Stimulated activated CD4-positive, alpha-beta T cell treated with anti-CD3 and anti-CD28 coated beads, Interleukin-1b, Interleukin-23, amount 100 ng/mL, for 48 hours (primary cell): ENCODE measurements around the gene ADH7.
"Not testable (repeated sequence)": the region's sequence is repeated elsewhere in the genome, so short reads cannot be mapped to it uniquely, and the experiment has no call there.

ENCODE experiments used
- DNase-seq: peaks from one replicate; pipeline ENCODE4 v3.0.0-alpha.2; 2020

The ADH7 gene

GRCh38 chr4:99414902-99415301, 20.2 kb downstream of the ADH7 start:
- not testable (repeated sequence) for DNase-seq

DNA sequence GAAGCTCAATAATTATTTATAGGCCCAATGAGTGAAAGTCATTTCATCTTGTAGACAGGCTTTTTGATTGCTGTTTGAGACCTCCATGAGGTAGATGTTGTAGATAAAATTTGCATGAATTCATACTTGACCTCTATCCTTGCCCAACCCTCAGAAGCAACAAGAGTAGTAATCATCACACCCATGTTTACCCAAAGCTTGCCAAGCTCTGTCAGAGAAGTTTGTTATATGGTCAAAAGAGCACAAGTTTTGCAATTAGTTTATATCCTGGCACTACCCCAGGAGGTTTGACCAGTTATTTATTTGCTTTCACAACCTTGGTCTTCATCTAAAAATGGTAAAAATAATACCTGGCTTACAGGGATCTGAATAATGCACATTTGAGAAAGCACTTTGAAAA, 20.7 kb downstream of the ADH7 start:
- no peak for DNase-seq

DNA sequence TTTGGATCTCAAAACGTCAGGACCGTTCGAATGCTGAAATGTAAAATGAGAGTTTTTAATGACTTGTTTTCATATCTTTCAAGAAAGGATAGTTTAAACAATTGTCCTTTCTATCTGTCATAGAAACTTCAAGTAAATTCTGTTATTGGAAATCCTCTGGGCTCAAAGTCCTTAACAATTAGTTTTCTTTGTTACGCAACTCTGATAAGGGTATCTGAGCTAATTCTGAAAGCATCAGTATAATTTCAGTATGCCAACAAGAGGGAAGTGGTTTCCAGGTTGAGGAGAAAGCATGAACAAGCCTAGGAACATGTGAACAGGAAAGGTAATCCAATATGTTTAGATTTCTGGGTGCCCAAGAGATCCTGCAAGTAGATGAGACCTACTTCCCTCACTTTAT, 22.0 kb downstream of the ADH7 start:
- no peak for DNase-seq

GRCh38 chr4:99411041-99411440, 24.1 kb downstream of the ADH7 start:
- DNase-seq = no peak

DNA sequence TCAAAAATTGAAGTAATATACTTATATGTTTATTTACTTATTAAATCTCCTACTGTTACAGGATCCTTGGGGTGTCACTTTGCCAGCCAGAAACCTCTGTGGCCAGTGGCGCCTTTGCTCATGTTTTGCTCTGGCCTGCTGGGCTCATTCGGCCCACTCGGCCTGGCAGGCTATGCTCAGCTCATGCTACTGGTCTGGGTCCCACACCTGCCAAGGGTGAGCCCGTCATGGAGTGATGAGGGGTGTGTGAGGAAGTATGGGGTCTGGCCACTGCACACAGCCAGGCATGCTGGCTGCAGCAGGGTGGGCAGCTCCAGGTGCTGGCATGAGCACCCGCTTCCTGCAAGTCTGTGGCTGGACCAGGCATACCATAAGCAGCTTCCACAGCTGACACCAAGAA, 25.1 kb downstream of the ADH7 start:
- no peak for DNase-seq

DNA sequence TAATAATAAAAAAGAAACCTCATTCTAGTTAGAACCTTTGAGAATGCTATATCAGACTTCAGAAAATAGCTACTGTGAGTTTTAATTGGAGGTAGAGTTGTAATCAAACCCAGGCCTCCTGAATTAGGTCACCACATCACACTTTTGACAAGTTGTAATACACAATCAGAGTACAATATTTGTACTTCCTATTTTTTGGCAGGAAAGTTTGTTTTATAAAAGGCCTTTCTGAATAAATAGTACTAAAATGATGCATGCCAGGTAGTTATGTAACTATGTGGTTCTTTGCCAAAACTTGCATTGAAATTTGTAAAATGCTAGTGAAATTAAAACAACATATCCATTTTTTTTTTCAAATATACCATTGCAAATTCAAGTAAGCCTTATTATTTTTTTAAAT, 26.8 kb downstream of the ADH7 start:
- DNase-seq = no peak

- peak; percentile 47 for DNase-seq
Observed at GRCh38 chr4:99405433-99406115, 29.6 kb downstream of the ADH7 start.

- DNase-seq = no peak
Observed at GRCh38 chr4:99404595-99405287, 30.4 kb downstream of the ADH7 start.

DNA sequence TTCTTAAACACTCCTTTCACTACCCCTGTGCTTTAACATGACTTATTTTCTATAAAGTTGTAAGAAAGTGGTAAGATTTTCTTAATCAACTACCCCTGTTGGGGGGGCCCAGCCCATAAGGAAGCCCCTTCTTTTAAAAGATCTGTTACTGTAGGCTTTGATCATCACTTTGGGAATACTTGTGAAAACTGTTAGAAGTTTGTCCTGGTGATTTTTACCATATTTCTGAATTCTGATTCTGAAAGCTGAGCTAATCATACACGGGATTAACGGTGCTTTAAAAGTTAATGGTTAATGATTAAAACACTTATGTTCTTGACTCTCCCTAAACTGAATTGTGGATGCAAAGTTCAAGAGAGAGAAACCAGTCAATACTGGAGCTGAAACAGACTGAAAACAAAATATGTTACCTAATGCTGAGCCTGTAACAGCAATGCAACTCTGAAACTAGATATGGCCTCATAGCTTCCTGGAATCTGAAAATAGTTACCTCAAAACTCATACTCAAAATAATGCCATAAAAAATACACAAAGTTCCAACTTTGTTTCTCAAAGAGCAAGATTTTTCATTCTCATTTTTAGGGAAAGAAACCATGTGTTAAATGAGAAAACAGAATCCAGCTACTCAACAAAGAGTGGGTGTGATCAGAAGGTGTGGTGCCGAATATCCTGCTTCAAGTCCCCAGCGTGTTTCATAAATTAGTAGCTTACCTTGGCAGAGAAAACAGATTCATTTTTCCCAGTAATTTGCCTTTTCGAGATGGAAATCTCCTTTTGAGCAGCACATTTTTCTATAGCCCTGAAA, 31.6 kb downstream of the ADH7 start:
- no peak for DNase-seq

- no peak for DNase-seq
Observed at GRCh38 chr4:99402765-99403164, 32.4 kb downstream of the ADH7 start.

DNA sequence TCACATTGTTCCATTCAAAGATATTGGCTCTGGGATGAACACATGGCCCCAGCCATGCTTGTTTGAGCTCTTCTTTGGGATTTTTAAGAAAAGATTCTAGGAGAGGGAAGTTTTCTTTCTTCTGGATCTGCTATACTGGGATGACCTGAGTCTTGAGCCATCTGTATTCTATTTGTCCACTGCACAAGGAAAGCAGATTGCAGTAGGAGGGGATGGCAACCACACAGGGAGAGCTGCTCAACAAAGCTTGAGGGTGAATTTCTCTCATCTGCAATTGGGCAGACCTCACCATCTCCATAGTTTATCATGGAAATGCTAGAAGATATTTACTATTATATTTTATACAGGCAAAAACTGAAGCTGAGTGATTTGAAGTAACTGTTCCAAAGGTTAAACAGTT, 34.3 kb downstream of the ADH7 start:
- DNase-seq = no peak

DNA sequence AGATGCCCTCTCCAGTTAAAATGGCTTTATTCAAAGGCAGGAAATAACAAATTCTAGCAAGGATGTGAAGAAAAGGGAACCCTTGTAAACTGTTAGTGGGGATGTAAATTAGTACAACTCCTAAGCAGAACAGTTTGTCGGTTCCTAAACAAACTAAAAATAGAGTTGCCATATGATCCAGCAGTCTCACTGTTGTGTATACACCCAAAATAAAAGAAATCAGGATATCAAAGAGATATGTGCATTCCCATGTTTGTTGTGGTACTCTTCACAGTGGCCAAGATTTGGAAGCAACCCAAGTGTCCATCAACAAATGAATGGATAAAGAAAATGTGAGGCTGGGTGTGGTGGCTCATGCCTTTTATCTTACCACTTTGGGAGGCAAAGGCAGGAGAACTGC, 36.1 kb downstream of the ADH7 start:
- DNase-seq = no peak

GRCh38 chr4:99395595-99396364, 39.4 kb downstream of the ADH7 start:
- DNase-seq = no peak

DNA sequence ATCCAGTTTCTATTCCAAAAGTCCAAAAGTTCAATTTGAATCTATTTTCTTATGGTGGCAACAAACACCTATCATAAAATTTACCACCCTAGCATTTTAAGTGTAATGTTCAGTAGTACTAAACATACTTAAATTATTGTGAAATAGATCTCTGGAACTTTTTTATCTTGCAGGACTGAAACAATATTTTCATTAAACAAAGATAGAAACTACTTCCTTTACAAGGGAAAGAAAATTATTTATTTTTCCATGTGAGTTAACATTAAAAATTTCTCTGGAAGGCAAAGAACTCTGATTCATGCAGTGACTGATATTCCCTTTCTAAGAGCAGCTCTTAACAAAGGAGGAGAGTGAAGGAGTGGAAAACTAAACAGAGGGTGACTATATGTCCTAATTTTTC, 40.2 kb downstream of the ADH7 start:
- no peak for DNase-seq

- DNase-seq = no peak
Observed at GRCh38 chr4:99390055-99390454, 45.1 kb downstream of the ADH7 start.

- no peak for DNase-seq
Observed at GRCh38 chr4:99389606-99390005, 45.5 kb downstream of the ADH7 start.

DNA sequence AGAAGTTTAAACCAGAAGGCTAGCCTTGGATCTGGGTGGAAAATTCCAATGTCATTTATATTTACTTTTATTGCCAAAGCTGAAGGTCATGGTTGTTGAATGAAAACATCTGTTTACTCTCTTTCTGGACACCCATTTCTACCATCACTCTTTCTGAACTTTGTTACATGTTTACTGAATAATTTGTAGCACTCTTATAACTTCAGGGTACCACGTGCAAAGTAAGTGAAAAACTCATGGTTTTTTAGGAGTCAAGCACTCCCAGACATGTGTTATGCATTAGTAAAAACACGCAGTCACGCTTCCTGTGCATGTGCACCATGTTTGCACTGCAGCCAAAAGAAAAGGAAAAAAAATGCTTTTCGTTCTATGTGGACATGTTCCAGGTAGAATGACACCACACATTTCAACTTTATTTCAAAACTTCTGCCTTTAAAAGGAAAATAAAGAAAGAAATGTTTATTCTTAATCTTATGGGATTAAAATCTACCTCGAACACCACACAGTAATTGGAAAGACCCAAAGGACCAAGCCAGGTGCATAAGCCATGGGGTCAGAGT, 51.2 kb downstream of the ADH7 start:
- no peak for DNase-seq

- no peak for DNase-seq
Observed at GRCh38 chr4:99383399-99383798, 51.7 kb downstream of the ADH7 start.

- no peak for DNase-seq
Observed at GRCh38 chr4:99382745-99383360, 52.3 kb downstream of the ADH7 start.

- no peak for DNase-seq
Observed at GRCh38 chr4:99381588-99382175, 53.5 kb downstream of the ADH7 start.

DNA sequence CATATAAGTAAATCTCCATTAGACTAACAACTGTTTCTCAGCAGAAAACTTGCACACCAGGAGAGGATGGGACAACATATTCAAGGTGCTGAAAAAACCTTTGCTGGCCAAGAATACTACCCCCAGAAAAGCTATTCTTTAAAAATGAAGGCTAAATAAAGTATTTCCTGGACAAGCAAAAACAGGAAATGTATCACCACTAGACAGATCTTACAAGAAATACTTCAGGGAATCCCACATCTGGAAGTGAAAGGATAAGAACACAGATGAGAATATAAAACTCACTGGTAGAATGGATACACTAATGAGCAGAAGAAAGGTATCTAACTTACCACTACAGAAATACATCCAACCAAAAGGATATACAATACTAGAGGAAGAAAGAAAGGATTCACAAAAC, 55.6 kb downstream of the ADH7 start:
- no peak for DNase-seq

DNA sequence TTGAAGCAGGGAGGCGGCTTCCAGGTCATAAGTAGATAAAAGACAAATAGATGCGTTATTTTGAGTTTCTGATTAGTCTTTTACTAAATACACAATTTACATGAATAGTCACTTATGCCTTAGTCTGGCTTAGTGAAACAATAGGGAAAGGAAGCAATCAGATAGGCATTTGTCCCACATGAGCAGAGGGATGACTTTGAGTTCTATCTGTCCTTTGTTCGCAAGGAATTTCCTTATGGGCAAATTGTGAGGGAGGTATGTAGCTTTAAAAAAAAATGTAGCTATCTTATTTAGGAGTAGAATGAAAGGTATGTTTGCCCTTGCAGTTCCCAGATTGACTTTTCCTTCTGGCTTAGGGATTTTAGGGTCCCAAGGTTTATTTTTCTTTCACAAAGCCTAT, 56.3 kb downstream of the ADH7 start:
- DNase-seq = no peak
